DOHH2 (cell line): ENCODE measurements around the gene HSH2D.
"Not testable (repeated sequence)": the region's sequence is repeated elsewhere in the genome, so short reads cannot be mapped to it uniquely, and the experiment has no call there.

ENCODE experiments used
- H3F3A ChIP-seq: fragments of 200-600 bp; sonication (generic), shearing (Covaris generic); 2 replicates; pipeline ENCODE4 v1.6.0; 2016; ENCODE audit warnings: antibody characterized with exemption, mild to moderate bottlenecking; ENCODE audit not compliant: control insufficient read depth, insufficient read depth
- H3K27ac ChIP-seq: fragments of 200-600 bp; sonication (generic); 2 replicates; pipeline ENCODE4 v1.5.1; 2014; ENCODE audit warnings: low read depth, mild to moderate bottlenecking, low read length, moderate library complexity
- H3K27me3 ChIP-seq: fragments of 200-600 bp; sonication (generic); 2 replicates; pipeline ENCODE4 v1.6.1; 2014; ENCODE audit warnings: mild to moderate bottlenecking, low read length, mixed read lengths; ENCODE audit not compliant: control insufficient read depth
- H3K36me3 ChIP-seq: fragments of 200-600 bp; sonication (generic); 2 replicates; pipeline ENCODE4 v1.6.1; 2014; ENCODE audit warnings: mild to moderate bottlenecking, low read length, moderate library complexity, mixed read lengths; ENCODE audit not compliant: control insufficient read depth
- H3K4me1 ChIP-seq: fragments of 200-600 bp; sonication (generic); 2 replicates; pipeline ENCODE4 v1.6.1; 2014; ENCODE audit warnings: mild to moderate bottlenecking, low read length, mixed read lengths; ENCODE audit not compliant: control insufficient read depth
- H3K4me2 ChIP-seq: fragments of 200-600 bp; sonication (generic); 2 replicates; pipeline ENCODE4 v1.6.0; 2014; ENCODE audit warnings: mild to moderate bottlenecking, low read length, moderate library complexity
- H3K4me3 ChIP-seq: fragments of 200-600 bp; sonication (generic); 2 replicates; pipeline ENCODE4 v1.5.1; 2014; ENCODE audit warnings: mild to moderate bottlenecking, low read length, mixed read lengths
- H3K79me2 ChIP-seq: fragments of 200-600 bp; sonication (generic); 2 replicates; pipeline ENCODE4 v1.6.1; 2014; ENCODE audit warnings: mild to moderate bottlenecking, low read length, mixed read lengths; ENCODE audit not compliant: control insufficient read depth
- H3K9me2 ChIP-seq: fragments of 200-600 bp; sonication (generic); replicated peaks from 2 replicates; pipeline ENCODE4 v1.6.1; 2014; ENCODE audit warnings: mild to moderate bottlenecking, low read length, mixed read lengths; ENCODE audit not compliant: control insufficient read depth
- H3K9me3 ChIP-seq: fragments of 200-600 bp; sonication (generic); 2 replicates; pipeline ENCODE4 v1.6.1; 2014; ENCODE audit warnings: antibody characterized with exemption, low read length, mixed read lengths; ENCODE audit not compliant: control insufficient read depth, insufficient read depth
- H4K20me1 ChIP-seq: fragments of 200-600 bp; sonication (generic); 2 replicates; pipeline ENCODE4 v1.6.0; 2014; ENCODE audit warnings: low read depth, mild to moderate bottlenecking, antibody characterized with exemption, low read length, moderate library complexity; ENCODE audit not compliant: control insufficient read depth, insufficient read depth
- EZH2phosphoT487 ChIP-seq: fragments of 200-600 bp; sonication (generic); IDR thresholded peaks from 2 replicates; pipeline ENCODE4 v1.6.1; 2017; ENCODE audit warnings: borderline replicate concordance, mild to moderate bottlenecking, antibody characterized with exemption, low read length, moderate library complexity, mixed read lengths
- TF ChIP-seq, protein P1 (sequence below): fragments of 200-600 bp; sonication (generic); IDR thresholded peaks from one replicate; pipeline ENCODE4 v1.5.1; 2014; ENCODE audit warnings: antibody characterized with exemption, mild to moderate bottlenecking, low read depth, low read length; ENCODE audit not compliant: poor library complexity, severe bottlenecking

The HSH2D gene

DNA sequence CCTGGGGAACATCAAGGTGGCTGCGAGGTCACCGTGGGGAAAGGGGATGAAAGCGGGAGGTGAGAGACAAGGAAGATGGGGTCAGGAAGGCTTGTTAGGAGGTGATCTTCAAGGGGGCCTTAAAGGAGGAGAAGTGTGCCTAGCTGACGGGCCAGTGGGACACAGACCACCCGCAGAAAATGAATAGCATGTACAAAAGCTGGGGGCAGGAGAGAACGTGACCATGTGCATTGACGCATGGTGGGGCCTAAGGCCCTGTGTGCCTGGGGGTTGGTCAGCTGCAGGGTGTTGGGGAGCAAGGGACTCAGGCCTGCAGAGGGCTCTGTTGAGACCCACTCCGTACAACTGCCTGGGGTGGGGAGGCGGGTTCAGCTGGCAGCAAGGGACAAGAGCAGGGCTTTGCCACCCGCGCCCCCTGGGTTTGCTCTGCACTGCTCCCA, 25.9 kb upstream of the HSH2D start:
- Histone ChIP-seq H3K9me2 (no peaks in the 10 kb centered on the region), H3K4me3 (peak overlapping the region; percentile 68), H3K36me3 (peaks cover 82% of the 10 kb centered on the region), H3K27me3 (no peaks in the 10 kb centered on the region), H3K4me2 (peak overlapping the region; percentile 89), H3K9me3 (no peaks in the 10 kb centered on the region), H3K27ac (peak overlapping the region; percentile 94), H3K79me2 (peaks cover 86% of the 10 kb centered on the region), H4K20me1 (peaks cover 4% of the 10 kb centered on the region), H3F3A (peaks cover 17% of the 10 kb centered on the region), H3K4me1 (peaks cover 72% of the 10 kb centered on the region)
- TF ChIP-seq, protein P1, sequence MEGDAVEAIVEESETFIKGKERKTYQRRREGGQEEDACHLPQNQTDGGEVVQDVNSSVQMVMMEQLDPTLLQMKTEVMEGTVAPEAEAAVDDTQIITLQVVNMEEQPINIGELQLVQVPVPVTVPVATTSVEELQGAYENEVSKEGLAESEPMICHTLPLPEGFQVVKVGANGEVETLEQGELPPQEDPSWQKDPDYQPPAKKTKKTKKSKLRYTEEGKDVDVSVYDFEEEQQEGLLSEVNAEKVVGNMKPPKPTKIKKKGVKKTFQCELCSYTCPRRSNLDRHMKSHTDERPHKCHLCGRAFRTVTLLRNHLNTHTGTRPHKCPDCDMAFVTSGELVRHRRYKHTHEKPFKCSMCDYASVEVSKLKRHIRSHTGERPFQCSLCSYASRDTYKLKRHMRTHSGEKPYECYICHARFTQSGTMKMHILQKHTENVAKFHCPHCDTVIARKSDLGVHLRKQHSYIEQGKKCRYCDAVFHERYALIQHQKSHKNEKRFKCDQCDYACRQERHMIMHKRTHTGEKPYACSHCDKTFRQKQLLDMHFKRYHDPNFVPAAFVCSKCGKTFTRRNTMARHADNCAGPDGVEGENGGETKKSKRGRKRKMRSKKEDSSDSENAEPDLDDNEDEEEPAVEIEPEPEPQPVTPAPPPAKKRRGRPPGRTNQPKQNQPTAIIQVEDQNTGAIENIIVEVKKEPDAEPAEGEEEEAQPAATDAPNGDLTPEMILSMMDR: peak; percentile 78
- no peak for TF ChIP-seq EZH2phosphoT487

GRCh38 chr19:16118489-16119033, 24.9 kb upstream of the HSH2D start:
- H3K9me2 ChIP-seq: no peaks in the 10 kb centered on the region
- peak overlapping the region; percentile 94 for H3K27ac ChIP-seq
- H3K4me1 ChIP-seq: peaks cover 63% of the 10 kb centered on the region
- no peaks in the 10 kb centered on the region for H3K27me3 ChIP-seq
- H3K79me2 ChIP-seq: peaks cover 77% of the 10 kb centered on the region
- peak overlapping the region; percentile 89 for H3K4me2 ChIP-seq
- H3K36me3 ChIP-seq: peaks cover 80% of the 10 kb centered on the region
- TF ChIP-seq, protein P1: no peak
- no peak for TF ChIP-seq EZH2phosphoT487
- peaks cover 17% of the 10 kb centered on the region for H3F3A ChIP-seq
- no peaks in the 10 kb centered on the region; the same call in 1 of the 2 replicates for H4K20me1 ChIP-seq
- H3K4me3 ChIP-seq: peak overlapping the region; percentile 68
- H3K9me3 ChIP-seq: no peaks in the 10 kb centered on the region

DNA sequence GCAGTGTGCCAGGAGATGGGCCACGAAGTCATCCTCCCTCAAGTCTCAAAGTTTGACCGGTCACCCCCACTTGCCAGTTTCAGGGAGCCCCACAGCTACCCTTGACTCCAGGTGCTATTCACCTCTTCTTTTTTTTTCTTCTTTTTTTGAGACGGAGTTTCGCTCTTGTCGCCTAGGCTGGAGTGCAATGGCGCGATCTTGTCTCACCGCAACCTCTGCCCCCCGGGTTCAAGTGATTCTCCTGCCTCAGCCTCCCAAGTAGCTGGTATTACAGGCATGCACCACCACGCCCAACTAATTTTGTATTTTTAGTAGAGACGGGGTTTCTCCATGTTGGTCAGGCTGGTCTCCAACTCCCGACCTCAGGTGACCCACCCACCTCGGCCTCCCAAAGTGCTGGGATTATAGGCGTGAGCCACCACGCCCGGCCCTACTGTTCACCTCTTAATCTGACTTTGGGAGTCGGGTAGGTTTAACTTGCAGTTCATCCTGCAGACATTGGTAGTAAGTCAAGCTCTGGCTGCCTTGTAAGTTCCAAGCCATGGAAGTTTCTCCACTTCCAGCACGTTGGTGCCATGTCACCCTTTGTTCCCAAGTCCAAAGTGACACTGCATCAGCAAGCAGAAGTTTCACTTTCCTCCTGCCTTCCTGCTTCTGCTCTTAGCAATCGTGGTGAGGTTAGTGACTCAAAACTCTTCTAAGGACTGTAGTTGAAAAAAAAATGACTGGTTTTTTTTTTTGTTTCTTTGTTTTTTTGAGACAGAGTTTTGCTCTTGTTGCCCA, 24.2 kb upstream of the HSH2D start:
- not testable (repeated sequence) for H4K20me1 ChIP-seq
- peak overlapping the region; percentile 94 for H3K27ac ChIP-seq

GRCh38 chr19:16121141-16121540, 22.3 kb upstream of the HSH2D start:
- H3F3A ChIP-seq: peaks cover 13% of the 10 kb centered on the region
- no peaks in the 10 kb centered on the region for H3K9me2 ChIP-seq
- no peak overlapping the region for H3K27ac ChIP-seq
- H3K27me3 ChIP-seq: no peaks in the 10 kb centered on the region
- no peak overlapping the region for H3K4me3 ChIP-seq
- H3K79me2 ChIP-seq: peaks cover 55% of the 10 kb centered on the region
- no peak overlapping the region for H3K4me2 ChIP-seq
- H4K20me1 ChIP-seq: no peaks in the 10 kb centered on the region
- TF ChIP-seq, protein P1: no peak
- TF ChIP-seq EZH2phosphoT487: no peak
- no peaks in the 10 kb centered on the region for H3K9me3 ChIP-seq
- H3K36me3 ChIP-seq: peaks cover 87% of the 10 kb centered on the region
- H3K4me1 ChIP-seq: peaks cover 41% of the 10 kb centered on the region

More for the DNA sequence above, 24.2 kb upstream of the HSH2D start:
- peaks cover 73% of the 10 kb centered on the region for H3K79me2 ChIP-seq
- not testable (repeated sequence) for H3K27me3 ChIP-seq, H3K9me3 ChIP-seq, H3K9me2 ChIP-seq
- peaks cover 84% of the 10 kb centered on the region for H3K36me3 ChIP-seq
- H3K4me3 ChIP-seq: peak overlapping the region; percentile 68
- H3K4me1 ChIP-seq: peaks cover 58% of the 10 kb centered on the region
- peaks cover 13% of the 10 kb centered on the region for H3F3A ChIP-seq
- H3K4me2 ChIP-seq: peak overlapping the region; percentile 89
